Liver (tissue), 9 donors: Measurements from ENCODE around the gene OR51E2. TPM values are rescaled to one million over a fixed set of nuclear protein-coding genes. Genes with fewer than 3 reads are reported as not detected.

Experiments
- DNase-seq: peaks from one replicate; pipeline ENCODE4 v3.0.0-alpha.2; 2017; ENCODE audit warnings: low spot score
- H3K27ac ChIP-seq, 2 donors: one replicate each; pipeline ENCODE4 v1.7.0; 2013; ENCODE audit warnings: inconsistent platforms in 2 of 2, low read length in 2 of 2, control low read depth in 1 of 2, low read depth in 1 of 2, mild to moderate bottlenecking in 1 of 2
- H3K27me3 ChIP-seq, 4 donors: one replicate each; pipeline versions ENCODE4 v1.6.1 to v1.7.0; 2013; ENCODE audit warnings: low read length in 3 of 4, inconsistent platforms in 1 of 4, mild to moderate bottlenecking in 1 of 4, moderate library complexity in 1 of 4; ENCODE audit not compliant: control insufficient read depth in 4 of 4, insufficient read depth in 4 of 4
- H3K36me3 ChIP-seq, 4 donors: one replicate each; pipeline versions ENCODE4 v1.6.1 to v1.7.0; 2013; ENCODE audit warnings: low read length in 3 of 4, mild to moderate bottlenecking in 3 of 4, low read depth in 1 of 4, moderate library complexity in 1 of 4; ENCODE audit not compliant: control insufficient read depth in 4 of 4, insufficient read depth in 3 of 4
- H3K4me1 ChIP-seq, 4 donors: one replicate each; pipeline versions ENCODE4 v1.6.1 to v1.7.0; 2013; ENCODE audit warnings: low read length in 3 of 4, mild to moderate bottlenecking in 3 of 4, moderate library complexity in 1 of 4; ENCODE audit not compliant: control insufficient read depth in 4 of 4, insufficient read depth in 4 of 4
- H3K4me3 ChIP-seq, 3 donors: one replicate each; pipeline versions ENCODE4 v1.6.1 to v1.7.0; 2013; ENCODE audit warnings: low read length in 3 of 3, control low read depth in 1 of 3, low read depth in 1 of 3, mild to moderate bottlenecking in 1 of 3
- H3K9ac ChIP-seq, 2 donors: one replicate each; pipeline ENCODE4 v1.7.0; 2013; ENCODE audit warnings: low read length in 2 of 2, mild to moderate bottlenecking in 2 of 2, moderate library complexity in 2 of 2, control low read depth in 1 of 2, low read depth in 1 of 2
- H3K9me3 ChIP-seq, 4 donors: one replicate each; pipeline versions ENCODE4 v1.6.1 to v1.7.0; 2013; ENCODE audit warnings: low read length in 3 of 4; ENCODE audit not compliant: control insufficient read depth in 4 of 4
- ATF3 ChIP-seq: IDR thresholded peaks from 2 replicates; pipeline ENCODE4 v1.6.1; 2016; ENCODE audit warnings: antibody characterized with exemption
- CTCF ChIP-seq: fragments of 150-350 bp; IDR thresholded peaks from 2 replicates; pipeline ENCODE4 v1.5.1; 2017; ENCODE audit warnings: improper control_type of control experiment, low read depth, low read length; ENCODE audit not compliant: missing input control
- EGR1 ChIP-seq, 2 donors: IDR thresholded peaks; 2 replicates each; pipeline ENCODE4 v1.6.1; 2016 to 2018; ENCODE audit warnings: antibody characterized with exemption in 2 of 2, low read depth in 2 of 2
- FOXA1 ChIP-seq: IDR thresholded peaks from 2 replicates; pipeline ENCODE4 v1.6.1; 2016; ENCODE audit warnings: antibody characterized with exemption
- GABPA ChIP-seq, 2 donors: IDR thresholded peaks in 1 of 2; conservative IDR thresholded peaks in 1 of 2; 2 replicates each; pipeline ENCODE4 v1.6.1; 2016; ENCODE audit warnings: antibody characterized with exemption in 2 of 2, mild to moderate bottlenecking in 1 of 2, moderate library complexity in 1 of 2
- HNF4A ChIP-seq, 2 donors: conservative IDR thresholded peaks; 2 replicates each; pipeline ENCODE4 v1.6.1; 2016; ENCODE audit warnings: antibody characterized with exemption in 2 of 2, mild to moderate bottlenecking in 2 of 2
- HNF4G ChIP-seq: IDR thresholded peaks from 2 replicates; pipeline ENCODE4 v1.6.1; 2016; ENCODE audit warnings: antibody characterized with exemption
- JUND ChIP-seq, 2 donors: IDR thresholded peaks; 2 replicates each; pipeline ENCODE4 v1.6.1; 2016; ENCODE audit warnings: antibody characterized with exemption in 2 of 2
- NR2F2 ChIP-seq: IDR thresholded peaks from 2 replicates; pipeline ENCODE4 v1.6.1; 2016; ENCODE audit warnings: antibody characterized with exemption
- RAD21 ChIP-seq, 2 donors: IDR thresholded peaks; 2 replicates each; pipeline ENCODE4 v1.6.1; 2016; ENCODE audit warnings: antibody characterized with exemption in 2 of 2, mild to moderate bottlenecking in 2 of 2
- REST ChIP-seq: IDR thresholded peaks from 2 replicates; pipeline ENCODE4 v1.6.1; 2016; ENCODE audit warnings: antibody characterized with exemption, mild to moderate bottlenecking
- RXRA ChIP-seq, 2 donors: IDR thresholded peaks; 2 replicates each; pipeline ENCODE4 v1.6.1; 2017 to 2018; ENCODE audit warnings: antibody characterized with exemption in 2 of 2, mild to moderate bottlenecking in 1 of 2
- SP1 ChIP-seq: IDR thresholded peaks from 2 replicates; pipeline ENCODE4 v1.6.1; 2018; ENCODE audit warnings: antibody characterized with exemption, mild to moderate bottlenecking
- WGBS: extraction: QIAGEN DNeasy Blood & Tissue Kit; methylation state at CpG from one replicate; pipeline ENCODE4 v1.1.7; 2013; 5-methylcytosine and 5-hydroxymethylcytosine counted together
- polyA plus RNA-seq, 2 donors: library from polyadenylated mRNA; stranded (reverse) in 1 of 2; unstranded in 1 of 2; fragments of 200-250 nt in 1 of 2; fragments of >200 nt in 1 of 2; fragmentation: Nextera tagmentation in 1 of 2; extraction: Ambion mirVana in 1 of 2; gene quantifications; one replicate each; pipeline versions ENCODE4 v1.2.1 to v1.2.3, GENCODE V29; 2013 to 2015
- total RNA-seq, 2 donors: library from RNA; depleted of rRNA; stranded (reverse); fragments of >200 nt; gene quantifications; one replicate each; pipeline ENCODE4 v1.2.3, GENCODE V29; 2014
- TF ChIP-seq, protein P1 (sequence below): IDR thresholded peaks from 2 replicates; pipeline ENCODE4 v1.6.1; 2016; ENCODE audit warnings: antibody characterized with exemption
- TF ChIP-seq, protein P2 (sequence below): IDR thresholded peaks from 2 replicates; pipeline ENCODE4 v1.6.1; 2016; ENCODE audit warnings: antibody characterized with exemption
- donor health status: healthy.
- donor health status: healthy.
- donor health status: healthy.
- donor health status: healthy.
- donor health status: healthy.

The OR51E2 gene
- total and polyA plus RNA-seq, 4 donors: not detected

- Histone ChIP-seq H3K27ac (no peak overlapping the region), H3K27me3 (peaks cover 0 to 6% (median 0%) of the 10 kb centered on the region in 4 donors), H3K36me3 (no peaks in the 10 kb centered on the region), H3K9me3 (no peaks in the 10 kb centered on the region), H3K4me3 (no peak overlapping the region), H3K4me1 (no peaks in the 10 kb centered on the region), H3K9ac (no peak overlapping the region)
- 79% methylated on average over 2 of the region's 2 CpGs for WGBS
- TF ChIP-seq, protein P1, sequence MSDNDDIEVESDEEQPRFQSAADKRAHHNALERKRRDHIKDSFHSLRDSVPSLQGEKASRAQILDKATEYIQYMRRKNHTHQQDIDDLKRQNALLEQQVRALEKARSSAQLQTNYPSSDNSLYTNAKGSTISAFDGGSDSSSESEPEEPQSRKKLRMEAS: no peak
- TF ChIP-seq REST (no peak), SP1 (no peak), RAD21 (IDR thresholded peaks at IDR 0.05) (no peak), HNF4A (conservative IDR thresholded peaks at IDR 0.05) (no peak), RXRA (IDR thresholded peaks at IDR 0.05) (no peak), JUND (IDR thresholded peaks at IDR 0.05) (no peak), CTCF (no peak), GABPA (IDR thresholded peaks at IDR 0.05 in 1 of 2, conservative IDR thresholded peaks at IDR 0.05 in 1 of 2) (no peak), NR2F2 (no peak), EGR1 (IDR thresholded peaks at IDR 0.05; ENCODE audit: low read depth in 2 of 2) (no peak), ATF3 (no peak), HNF4G (no peak)
- TF ChIP-seq, protein P2, sequence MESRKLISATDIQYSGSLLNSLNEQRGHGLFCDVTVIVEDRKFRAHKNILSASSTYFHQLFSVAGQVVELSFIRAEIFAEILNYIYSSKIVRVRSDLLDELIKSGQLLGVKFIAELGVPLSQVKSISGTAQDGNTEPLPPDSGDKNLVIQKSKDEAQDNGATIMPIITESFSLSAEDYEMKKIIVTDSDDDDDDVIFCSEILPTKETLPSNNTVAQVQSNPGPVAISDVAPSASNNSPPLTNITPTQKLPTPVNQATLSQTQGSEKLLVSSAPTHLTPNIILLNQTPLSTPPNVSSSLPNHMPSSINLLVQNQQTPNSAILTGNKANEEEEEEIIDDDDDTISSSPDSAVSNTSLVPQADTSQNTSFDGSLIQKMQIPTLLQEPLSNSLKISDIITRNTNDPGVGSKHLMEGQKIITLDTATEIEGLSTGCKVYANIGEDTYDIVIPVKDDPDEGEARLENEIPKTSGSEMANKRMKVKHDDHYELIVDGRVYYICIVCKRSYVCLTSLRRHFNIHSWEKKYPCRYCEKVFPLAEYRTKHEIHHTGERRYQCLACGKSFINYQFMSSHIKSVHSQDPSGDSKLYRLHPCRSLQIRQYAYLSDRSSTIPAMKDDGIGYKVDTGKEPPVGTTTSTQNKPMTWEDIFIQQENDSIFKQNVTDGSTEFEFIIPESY: no peak
- no peak for DNase-seq
Measured at GRCh38 chr11:4645974-4646373, 51.7 kb downstream of the OR51E2 start.

- WGBS: 63% methylated on average over 4 of the region's 4 CpGs
- no peak overlapping the region for H3K4me3 ChIP-seq
- no peaks in the 10 kb centered on the region for H3K36me3 ChIP-seq
- DNase-seq: no peak
- TF ChIP-seq HNF4G: no peak
- TF ChIP-seq FOXA1: no peak
- no peak overlapping the region for H3K9ac ChIP-seq
- H3K27me3 ChIP-seq: peaks cover 0 to 6% (median 0%) of the 10 kb centered on the region in 4 donors
- no peaks in the 10 kb centered on the region for H3K9me3 ChIP-seq
- no peaks in the 10 kb centered on the region for H3K4me1 ChIP-seq
- no peak overlapping the region for H3K27ac ChIP-seq
Measured at GRCh38 chr11:4644233-4644632, 53.4 kb downstream of the OR51E2 start.
